SIG-M5 (cell line): Measurements from ENCODE around the gene ZNF700.
"Not testable (repeated sequence)": the region's sequence is repeated elsewhere in the genome, so short reads cannot be mapped to it uniquely, and the experiment has no call there.

Experiments used
- DNase-seq: peaks from one replicate; lab custom pipeline; 2025; lab: John Stamatoyannopoulos, UW

The ZNF700 gene

GRCh38 chr19:11941361-11941887, 16.5 kb downstream of the ZNF700 start:
- DNase-seq = not testable (repeated sequence)

DNA sequence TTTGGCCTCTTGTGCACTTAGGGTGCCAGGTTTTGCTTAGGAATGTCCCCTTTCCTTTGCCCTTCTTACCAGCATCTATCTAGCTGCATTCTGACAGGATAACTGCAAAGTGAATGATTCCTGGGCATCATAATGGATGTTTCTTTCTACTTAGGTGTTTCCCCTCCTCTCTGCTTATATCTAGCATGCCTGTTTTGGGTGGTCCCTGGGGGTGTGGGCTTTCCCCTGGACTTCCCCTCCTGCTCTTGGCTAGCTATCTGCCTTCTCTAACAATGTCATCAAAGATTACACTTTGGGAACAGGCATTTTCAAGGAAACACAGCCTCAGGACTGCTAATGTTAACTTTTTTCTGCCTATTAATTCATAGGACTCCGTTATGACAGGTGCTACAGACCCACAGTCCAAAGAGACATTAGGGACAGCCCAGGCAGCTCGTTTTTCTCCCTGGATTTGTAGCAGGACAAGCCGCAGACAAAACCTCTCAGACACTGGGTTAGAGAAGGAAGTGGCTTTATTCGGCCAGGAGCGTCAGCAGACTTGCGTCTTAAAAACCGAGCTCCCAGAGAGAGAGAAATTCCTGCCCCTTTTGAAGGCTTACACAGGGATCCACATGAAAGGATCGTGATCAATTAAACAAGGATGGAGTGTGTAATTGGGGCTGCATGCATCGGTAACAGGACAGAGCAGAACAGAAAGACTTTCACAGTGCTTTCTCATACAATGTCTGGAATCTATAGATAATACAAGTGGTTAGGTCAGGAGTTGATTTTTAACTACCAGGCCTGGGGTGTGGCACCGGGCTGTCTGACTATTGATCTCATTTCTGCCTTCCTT, 17.3 kb downstream of the ZNF700 start:
- DNase-seq = no peak

DNA sequence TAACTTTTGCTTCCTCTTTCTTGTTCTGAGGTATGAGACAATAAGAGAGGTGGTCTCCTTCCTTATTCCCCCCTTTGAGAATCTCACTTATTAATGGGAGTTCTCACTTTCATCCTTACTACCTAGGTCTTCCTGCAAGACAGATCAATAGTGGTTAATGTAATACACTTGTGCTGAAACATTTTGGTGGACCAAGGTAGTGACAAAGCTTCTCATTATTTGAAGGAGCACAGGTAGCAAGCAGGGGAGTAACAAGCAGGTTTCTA, 17.9 kb downstream of the ZNF700 start:
- no peak for DNase-seq

GRCh38 chr19:11944656-11945055, 19.7 kb downstream of the ZNF700 start:
- DNase-seq = no peak

GRCh38 chr19:11948646-11949045, 23.7 kb downstream of the ZNF700 start:
- DNase-seq = no peak

DNA sequence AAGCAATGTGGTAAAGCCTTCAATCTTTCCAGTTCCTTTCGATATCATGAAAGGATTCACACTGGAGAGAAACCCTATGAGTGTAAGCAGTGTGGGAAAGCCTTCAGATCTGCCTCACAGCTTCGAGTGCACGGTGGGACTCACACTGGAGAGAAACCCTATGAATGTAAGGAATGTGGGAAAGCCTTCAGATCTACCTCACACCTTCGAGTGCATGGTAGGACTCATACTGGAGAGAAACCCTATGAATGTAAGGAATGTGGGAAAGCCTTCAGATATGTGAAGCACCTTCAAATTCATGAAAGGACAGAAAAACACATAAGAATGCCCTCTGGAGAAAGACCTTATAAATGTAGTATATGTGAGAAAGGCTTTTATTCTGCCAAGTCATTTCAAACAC, 24.3 kb downstream of the ZNF700 start:
- no peak for DNase-seq

- DNase-seq = not testable (repeated sequence)
Observed at GRCh38 chr19:11949614-11950080, 24.7 kb downstream of the ZNF700 start.

GRCh38 chr19:11950312-11950711, 25.4 kb downstream of the ZNF700 start:
- no peak for DNase-seq

DNA sequence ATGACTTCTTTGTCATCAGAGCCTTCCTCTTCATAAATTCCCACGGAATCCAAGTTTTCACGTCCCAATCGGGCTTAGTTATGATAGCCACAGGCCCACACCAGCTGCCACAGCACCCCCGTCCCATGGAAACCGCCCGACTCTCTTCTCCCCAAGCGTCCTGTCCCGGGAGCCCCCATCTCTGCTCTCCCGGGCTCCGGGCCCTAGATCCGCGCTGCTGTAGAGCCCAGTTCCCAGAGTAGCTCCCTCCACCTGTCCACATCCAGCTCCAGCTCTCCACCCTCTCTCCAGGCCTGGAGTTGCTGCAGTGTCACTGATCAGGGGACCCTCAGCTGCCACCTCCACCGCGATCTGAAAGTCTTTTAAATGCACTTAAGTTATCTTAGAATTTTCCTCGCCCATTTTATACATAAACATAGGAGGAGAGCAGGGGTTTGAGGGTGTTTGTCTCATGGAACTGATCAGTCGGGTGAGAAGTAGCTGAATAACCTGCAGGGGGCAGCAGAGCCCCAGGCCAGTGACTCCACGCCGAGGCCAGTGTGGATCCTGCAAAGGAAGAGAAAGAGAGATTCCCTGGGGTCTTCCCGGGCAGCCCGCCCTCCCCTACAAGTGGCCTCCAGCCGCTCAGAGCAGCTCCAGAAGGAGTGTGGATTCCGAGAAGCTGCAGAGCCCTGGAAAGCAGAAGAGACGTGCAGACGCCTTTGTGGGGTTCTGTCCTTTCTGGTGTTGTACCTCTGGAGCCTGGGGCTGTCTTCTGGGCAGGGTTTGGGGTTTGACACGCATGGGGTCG, 38.9 kb downstream of the ZNF700 start:
- no peak for DNase-seq

- no peak for DNase-seq
Observed at GRCh38 chr19:11964496-11964857, 39.6 kb downstream of the ZNF700 start.

DNA sequence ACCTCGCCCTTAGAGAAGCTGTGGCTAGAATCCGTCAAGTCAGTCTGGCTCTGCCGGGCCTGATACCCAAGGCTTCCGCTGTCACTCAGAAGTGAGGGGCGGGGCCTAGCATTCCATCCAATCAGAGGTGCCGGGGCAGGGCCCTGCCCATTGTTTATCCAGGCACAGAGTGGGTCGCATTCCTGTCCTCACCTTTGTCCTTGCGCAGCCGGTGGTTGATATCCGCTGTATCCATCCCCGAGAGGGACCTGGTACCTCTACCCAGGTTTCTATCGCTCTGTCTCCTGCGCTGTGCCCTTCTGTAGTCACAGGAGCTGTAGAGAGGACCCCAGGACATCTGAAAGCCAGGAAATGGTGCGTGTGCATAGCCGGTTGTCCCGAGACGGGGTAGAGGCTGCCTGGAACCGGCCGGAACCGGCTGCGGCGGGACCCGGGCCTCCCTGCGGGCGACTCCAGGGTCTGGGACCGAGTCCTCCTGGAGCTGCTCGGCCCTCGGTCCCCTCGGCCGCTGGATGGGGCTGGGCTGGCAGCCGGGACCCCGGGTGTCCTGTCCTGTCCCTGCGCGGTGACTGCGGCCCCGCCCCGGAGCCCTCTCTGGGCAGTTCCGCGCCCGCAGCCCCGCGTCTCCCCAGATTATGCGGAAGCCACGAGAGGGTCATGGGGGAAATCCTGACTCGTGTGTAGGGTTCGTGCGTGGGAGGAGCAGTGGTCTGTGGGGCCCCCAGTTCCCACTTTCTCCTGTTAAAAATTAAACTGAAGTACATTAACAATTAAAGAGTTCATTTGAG, 40.1 kb downstream of the ZNF700 start, which contains the start of gene ZNF763:
Gene ZNF763, plus strand, starts transcription at position 183 of the 788 bp plus-strand sequence. Its CDS starts 169 bp downstream, at position 352.
- DNase-seq = no peak

- DNase-seq = no peak
Observed at GRCh38 chr19:11970174-11970573, 45.3 kb downstream of the ZNF700 start.

GRCh38 chr19:11971041-11971440, 46.1 kb downstream of the ZNF700 start:
- no peak for DNase-seq

DNA sequence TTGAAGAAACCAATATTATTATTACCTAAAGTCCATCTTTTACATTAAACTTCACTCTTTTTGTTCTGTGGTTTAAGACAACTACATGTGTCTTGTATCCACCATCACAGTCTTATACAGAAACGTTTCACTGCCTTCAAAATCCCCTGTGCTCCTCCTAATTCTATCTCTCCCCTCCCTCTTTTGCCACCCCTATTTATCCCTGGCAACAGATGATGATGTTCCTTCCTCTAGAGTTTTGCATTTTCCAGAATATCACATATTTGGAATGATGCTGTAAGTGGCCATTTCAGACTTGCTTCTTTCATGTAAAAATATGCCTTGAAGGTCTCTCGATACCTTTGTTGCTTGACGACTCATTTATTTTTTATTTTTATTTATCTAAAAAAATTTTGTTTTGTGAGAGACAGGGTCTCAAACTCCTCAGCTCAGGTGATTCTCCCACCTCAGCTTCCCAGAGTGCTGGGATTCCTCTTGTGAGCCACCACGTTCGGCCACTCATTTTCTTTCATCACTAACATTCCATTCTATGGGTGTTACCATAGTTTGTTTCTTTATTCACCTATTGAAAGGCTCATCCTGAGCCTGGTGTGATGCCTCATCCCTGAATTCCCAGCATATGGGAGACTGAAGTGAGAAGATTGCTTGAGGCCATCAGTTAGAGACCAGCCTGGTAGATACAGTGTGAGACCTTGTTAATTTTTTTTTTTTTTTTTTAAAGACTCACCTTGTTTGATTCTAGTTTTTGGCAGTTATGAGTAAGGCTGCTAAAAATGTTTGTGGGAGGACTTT, 48.3 kb downstream of the ZNF700 start:
- no peak for DNase-seq

GRCh38 chr19:11978492-11979100, 53.7 kb downstream of the ZNF700 start:
- DNase-seq = no peak

- no peak for DNase-seq
Observed at GRCh38 chr19:11979527-11979926, 54.6 kb downstream of the ZNF700 start.

- DNase-seq = no peak
Observed at GRCh38 chr19:11982526-11982925, 57.6 kb downstream of the ZNF700 start.

DNA sequence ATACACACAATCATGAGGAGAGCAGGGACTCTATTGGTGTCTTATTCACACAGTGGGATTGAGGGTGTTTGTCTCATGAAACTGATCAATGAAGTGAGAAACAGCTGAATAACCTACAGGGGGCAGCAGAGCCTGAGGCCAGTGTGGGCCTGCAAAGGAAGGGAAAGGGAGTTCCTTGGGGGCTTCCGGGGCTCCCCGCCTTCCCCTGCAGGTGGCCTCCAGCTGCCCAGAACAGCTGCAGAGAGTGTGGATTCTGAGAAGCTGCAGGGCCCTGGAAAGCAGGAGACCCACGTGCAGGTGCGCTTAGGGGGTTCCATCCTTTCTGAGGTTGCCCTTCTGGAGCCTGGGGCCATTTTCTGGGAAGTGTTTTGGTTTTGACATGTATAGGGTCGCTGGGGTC, 60.1 kb downstream of the ZNF700 start:
- no peak for DNase-seq

- no peak for DNase-seq
Observed at GRCh38 chr19:11986754-11987153, 61.8 kb downstream of the ZNF700 start.

- DNase-seq = no peak
Observed at GRCh38 chr19:11987405-11988281, 62.7 kb downstream of the ZNF700 start.
